IMR-90 (cell line): ENCODE measurements around the gene WDR5.

Source experiments
- CTCF ChIP-seq: conservative IDR thresholded peaks from 2 replicates; pipeline ENCODE4 v1.5.1; 2012; ENCODE audit warnings: mild to moderate bottlenecking, low read depth, low read length, improper control_type of control experiment
- NFE2L2 ChIP-seq: fragments of 150-350 bp; IDR thresholded peaks from 2 replicates; pipeline ENCODE4 v1.6.1; 2016; ENCODE audit warnings: low read depth, mild to moderate bottlenecking, low read length
- RCOR1 ChIP-seq: IDR thresholded peaks from 2 replicates; pipeline ENCODE4 v1.6.1; 2012; ENCODE audit warnings: mild to moderate bottlenecking, low read length, improper control_type of control experiment; ENCODE audit not compliant: insufficient replicate concordance

- TF ChIP-seq CTCF (no peak), RCOR1 (no peak), NFE2L2 (no peak)
Observed at GRCh38 chr9:134166374-134166773, 30.5 kb downstream of the WDR5 start.
